NCI-H1930 (cell line): Measurements from ENCODE around the gene ADAMTS18.

Source experiments
- DNase-seq, 2 experiments: peaks; one replicate each; lab custom pipeline; 2025; lab: John Stamatoyannopoulos, UW

Gene ADAMTS18

GRCh38 chr16:77324729-77325128 is 110.1 kb downstream of the ADAMTS18 start:
- no peak for DNase-seq

GRCh38 chr16:77323695-77324094 is 111.1 kb downstream of the ADAMTS18 start:
- DNase-seq = no peak

GRCh38 chr16:77322757-77323156 is 112.1 kb downstream of the ADAMTS18 start:
- peak; percentile 18 to 67 for DNase-seq

- no peak for DNase-seq
Observed at GRCh38 chr16:77317059-77317458, 117.8 kb downstream of the ADAMTS18 start.

- no peak for DNase-seq
Observed at GRCh38 chr16:77310877-77311276, 124.0 kb downstream of the ADAMTS18 start.

GRCh38 chr16:77308163-77308561 is 126.7 kb downstream of the ADAMTS18 start:
- DNase-seq = no peak

- DNase-seq = no peak
Observed at GRCh38 chr16:77307426-77308162, 127.2 kb downstream of the ADAMTS18 start.

- no peak for DNase-seq
Observed at GRCh38 chr16:77306075-77306474, 128.8 kb downstream of the ADAMTS18 start.

GRCh38 chr16:77304877-77305276 is 130.0 kb downstream of the ADAMTS18 start:
- DNase-seq = no peak

- DNase-seq = no peak
Observed at GRCh38 chr16:77304134-77304533, 130.7 kb downstream of the ADAMTS18 start.

GRCh38 chr16:77302674-77303073 is 132.2 kb downstream of the ADAMTS18 start:
- no peak for DNase-seq

GRCh38 chr16:77302249-77302648 is 132.6 kb downstream of the ADAMTS18 start:
- DNase-seq = no peak

- DNase-seq = no peak
Observed at GRCh38 chr16:77300256-77300655, 134.6 kb downstream of the ADAMTS18 start.

GRCh38 chr16:77299395-77299794 is 135.4 kb downstream of the ADAMTS18 start:
- no peak for DNase-seq

- no peak for DNase-seq
Observed at GRCh38 chr16:77298418-77299360, 136.1 kb downstream of the ADAMTS18 start.

GRCh38 chr16:77297996-77298395 is 136.8 kb downstream of the ADAMTS18 start:
- no peak for DNase-seq

- no peak for DNase-seq
Observed at GRCh38 chr16:77295896-77296295, 138.9 kb downstream of the ADAMTS18 start.

GRCh38 chr16:77290451-77291115 is 144.3 kb downstream of the ADAMTS18 start:
- no peak for DNase-seq

GRCh38 chr16:77289331-77289809 is 145.5 kb downstream of the ADAMTS18 start:
- DNase-seq = no peak

- DNase-seq = no peak
Observed at GRCh38 chr16:77288222-77288621, 146.6 kb downstream of the ADAMTS18 start.

GRCh38 chr16:77285676-77286075 is 149.2 kb downstream of the ADAMTS18 start:
- no peak for DNase-seq

GRCh38 chr16:77282345-77282744 is 152.5 kb downstream of the ADAMTS18 start:
- no peak for DNase-seq
